Measurements from ENCODE around the gene BABAM2.

DNA sequence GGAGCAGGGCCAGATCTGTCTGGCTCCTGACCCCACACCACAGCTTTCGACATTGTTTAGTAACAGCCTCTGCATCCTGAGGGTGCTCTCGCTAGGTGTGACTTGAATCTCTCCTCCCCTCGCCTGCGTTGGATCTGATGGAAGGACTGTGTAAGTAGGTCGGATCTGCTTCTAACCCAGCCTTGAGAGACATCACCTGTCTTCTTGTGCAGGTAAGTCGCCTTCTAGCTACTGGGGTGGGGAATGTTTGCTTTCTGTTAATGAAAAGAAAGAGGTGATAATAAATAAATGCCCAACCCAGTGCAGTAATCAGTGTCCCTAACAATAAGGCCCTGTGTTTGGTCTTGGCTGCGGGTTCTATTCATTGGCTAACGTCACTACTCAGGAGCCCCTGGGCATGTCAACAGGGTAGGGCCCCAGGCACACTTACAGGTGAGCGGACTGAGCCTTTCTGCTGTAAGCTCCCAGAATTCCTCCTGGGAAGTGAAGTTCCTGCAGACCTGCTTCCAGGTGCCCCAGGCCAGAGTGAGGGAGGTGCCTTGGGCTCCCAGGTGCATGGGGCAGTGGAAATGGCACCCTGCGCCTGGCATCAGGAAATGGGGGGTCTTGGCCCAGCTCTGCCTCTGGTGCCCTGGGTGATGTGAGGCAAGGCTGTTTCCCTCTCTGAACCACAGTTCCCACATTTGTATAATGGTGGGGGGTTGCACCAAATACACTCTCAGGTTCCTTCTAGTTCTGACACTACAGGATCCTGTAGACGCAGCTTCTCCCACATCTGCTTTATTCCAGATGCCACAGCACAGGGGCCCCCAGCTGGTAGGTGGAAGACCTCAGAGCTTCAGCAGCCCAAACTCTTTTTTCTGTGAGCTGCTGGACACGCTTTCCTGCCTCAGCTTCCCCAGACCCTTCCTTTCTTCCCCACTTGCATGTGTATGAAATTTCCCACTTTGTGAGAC is 491.0 kb downstream of the BABAM2 start:
- TF ChIP-seq, protein P1, sequence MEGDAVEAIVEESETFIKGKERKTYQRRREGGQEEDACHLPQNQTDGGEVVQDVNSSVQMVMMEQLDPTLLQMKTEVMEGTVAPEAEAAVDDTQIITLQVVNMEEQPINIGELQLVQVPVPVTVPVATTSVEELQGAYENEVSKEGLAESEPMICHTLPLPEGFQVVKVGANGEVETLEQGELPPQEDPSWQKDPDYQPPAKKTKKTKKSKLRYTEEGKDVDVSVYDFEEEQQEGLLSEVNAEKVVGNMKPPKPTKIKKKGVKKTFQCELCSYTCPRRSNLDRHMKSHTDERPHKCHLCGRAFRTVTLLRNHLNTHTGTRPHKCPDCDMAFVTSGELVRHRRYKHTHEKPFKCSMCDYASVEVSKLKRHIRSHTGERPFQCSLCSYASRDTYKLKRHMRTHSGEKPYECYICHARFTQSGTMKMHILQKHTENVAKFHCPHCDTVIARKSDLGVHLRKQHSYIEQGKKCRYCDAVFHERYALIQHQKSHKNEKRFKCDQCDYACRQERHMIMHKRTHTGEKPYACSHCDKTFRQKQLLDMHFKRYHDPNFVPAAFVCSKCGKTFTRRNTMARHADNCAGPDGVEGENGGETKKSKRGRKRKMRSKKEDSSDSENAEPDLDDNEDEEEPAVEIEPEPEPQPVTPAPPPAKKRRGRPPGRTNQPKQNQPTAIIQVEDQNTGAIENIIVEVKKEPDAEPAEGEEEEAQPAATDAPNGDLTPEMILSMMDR (IDR thresholded peaks at IDR 0.05; ENCODE audit: insufficient read depth, low read length, poor library complexity, severe bottlenecking), result no peak
- no peak for TF ChIP-seq EZH2phosphoT487 (conservative IDR thresholded peaks at IDR 0.05; ENCODE audit: low read length)

Measured in SU-DHL-6 (cell line).